Neural progenitor cell (in vitro differentiated cells): ENCODE results near the gene CAGE1.

ENCODE experiments used
- CTCF ChIP-seq: fragments of 200-600 bp; sonication (generic); IDR thresholded peaks from 2 replicates; pipeline ENCODE4 v1.5.1; 2017; ENCODE audit warnings: antibody characterized with exemption, mild to moderate bottlenecking
- EZH2phosphoT487 ChIP-seq: fragments of 200-600 bp; sonication (generic); IDR thresholded peaks from 2 replicates; pipeline ENCODE4 v1.6.1; 2017; ENCODE audit warnings: antibody characterized with exemption

GRCh38 chr6:7311917-7312615, 77.5 kb downstream of the CAGE1 start:
- TF ChIP-seq EZH2phosphoT487 (no peak), CTCF (no peak)
